Measurements from ENCODE around the gene RNF222. TPM values are rescaled to one million over a fixed set of nuclear protein-coding genes. Genes with fewer than 3 reads are reported as not detected.
A peak's percentile ranks its signal among the peaks of the same experiment; 100 is the strongest.

The RNF222 gene
- polyA plus RNA-seq, 1 experiment: not detected

DNA sequence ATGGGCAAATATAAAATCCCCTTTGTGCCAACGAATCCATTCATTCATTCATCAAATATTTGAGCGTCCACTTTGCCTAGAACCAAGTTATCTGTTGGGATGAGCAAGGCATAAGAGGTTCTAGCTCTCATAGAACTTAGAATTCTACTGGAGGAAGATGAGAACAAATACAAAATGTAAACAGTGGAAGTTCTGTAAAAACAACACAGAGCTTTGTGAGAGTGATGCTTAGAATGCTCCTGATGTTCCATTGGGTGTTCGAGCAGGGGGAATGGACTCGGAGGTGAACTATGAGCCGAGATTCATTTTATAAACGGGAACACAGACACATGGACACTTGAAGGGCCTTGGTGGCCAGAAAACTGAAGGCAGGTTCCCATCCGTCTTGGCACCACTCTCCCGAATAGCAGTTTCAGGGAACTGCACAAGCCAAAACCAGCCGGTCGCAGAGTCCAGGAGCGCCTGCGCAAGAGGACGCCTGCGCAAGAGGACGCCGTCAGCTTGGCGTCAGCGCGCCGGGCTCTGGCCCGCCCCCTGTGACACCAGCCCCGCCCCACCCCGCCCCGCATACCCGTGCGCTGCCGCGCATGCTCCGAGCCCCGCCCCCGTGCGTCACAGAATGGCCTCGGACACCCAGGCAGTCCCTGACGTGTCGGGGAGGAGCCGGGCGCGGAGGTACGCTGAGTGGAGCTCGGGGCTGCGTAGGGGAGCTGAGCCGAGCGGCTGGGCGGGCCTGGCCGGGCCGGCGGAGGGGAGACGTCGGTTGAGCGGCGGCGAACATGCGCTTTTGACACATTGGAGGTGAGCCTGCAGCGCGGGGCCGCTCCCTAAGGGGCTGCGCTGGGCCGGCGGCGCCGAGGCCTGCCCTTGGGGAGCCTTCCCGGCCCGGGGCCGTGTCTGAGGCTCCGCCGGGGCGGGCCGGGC lies 37.9 kb upstream of the RNF222 start, which contains the start of gene NDEL1:
Gene NDEL1 (plus strand): TSS at position 640 of the 924 bp plus-strand sequence. CDS start 8,388 bp downstream, outside the sequence.
- ChIA-PET CTCF (interaction anchor here (1.2 to 1.8 kb wide), 2 partner anchors 25 to 52 kb away, joined by 5 to 7 read pairs; no protein-coding TSS in a partner anchor), POLR2A (interaction anchor here (0.6 to 1.6 kb wide), 9 partner anchors 13 to 262 kb away, joined by 3 to 9 read pairs (median 4); no protein-coding TSS in a partner anchor)
- TF ChIP-seq, protein P1, sequence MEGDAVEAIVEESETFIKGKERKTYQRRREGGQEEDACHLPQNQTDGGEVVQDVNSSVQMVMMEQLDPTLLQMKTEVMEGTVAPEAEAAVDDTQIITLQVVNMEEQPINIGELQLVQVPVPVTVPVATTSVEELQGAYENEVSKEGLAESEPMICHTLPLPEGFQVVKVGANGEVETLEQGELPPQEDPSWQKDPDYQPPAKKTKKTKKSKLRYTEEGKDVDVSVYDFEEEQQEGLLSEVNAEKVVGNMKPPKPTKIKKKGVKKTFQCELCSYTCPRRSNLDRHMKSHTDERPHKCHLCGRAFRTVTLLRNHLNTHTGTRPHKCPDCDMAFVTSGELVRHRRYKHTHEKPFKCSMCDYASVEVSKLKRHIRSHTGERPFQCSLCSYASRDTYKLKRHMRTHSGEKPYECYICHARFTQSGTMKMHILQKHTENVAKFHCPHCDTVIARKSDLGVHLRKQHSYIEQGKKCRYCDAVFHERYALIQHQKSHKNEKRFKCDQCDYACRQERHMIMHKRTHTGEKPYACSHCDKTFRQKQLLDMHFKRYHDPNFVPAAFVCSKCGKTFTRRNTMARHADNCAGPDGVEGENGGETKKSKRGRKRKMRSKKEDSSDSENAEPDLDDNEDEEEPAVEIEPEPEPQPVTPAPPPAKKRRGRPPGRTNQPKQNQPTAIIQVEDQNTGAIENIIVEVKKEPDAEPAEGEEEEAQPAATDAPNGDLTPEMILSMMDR (IDR thresholded peaks at IDR 0.05; ENCODE audit: low read depth, low read length): no peak
- no peaks in the 10 kb centered on the region; the same call in 1 of the 2 replicates for H3K9me3 ChIP-seq (ENCODE audit: control insufficient read depth, insufficient read depth, low read length)
- H3K27me3 ChIP-seq (ENCODE audit: control insufficient read depth, insufficient read depth, low read length): no peaks in the 10 kb centered on the region
- peak within 1 kb of the TSS; percentile 98 for H3K27ac ChIP-seq (ENCODE audit: low read depth, low read length)
- DNase-seq (ENCODE audit: low read depth, low spot score): peak; percentile 95
- peak within 1 kb of the TSS; percentile 93 for H3K4me3 ChIP-seq (ENCODE audit: low read depth, low read length)

DNA sequence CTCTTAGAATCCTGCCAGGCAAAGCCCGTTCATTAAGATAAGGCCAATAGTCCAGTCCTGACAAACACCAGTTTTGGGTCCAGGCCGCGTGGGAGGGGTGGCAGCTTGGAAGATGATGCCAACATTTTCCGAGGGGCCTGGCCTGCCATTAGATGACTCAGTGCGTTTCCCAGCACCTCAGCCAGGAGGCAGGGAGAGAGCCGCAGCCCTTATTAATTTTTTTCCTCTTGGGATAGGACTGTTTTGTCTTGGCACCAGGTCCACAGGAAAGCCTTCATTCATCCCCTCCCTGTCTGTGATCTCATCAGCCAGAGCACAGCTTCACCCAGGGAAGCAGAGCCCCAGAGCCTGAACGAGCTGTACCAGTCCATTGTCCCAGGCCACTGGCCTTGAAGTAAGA lies 33.3 kb upstream of the RNF222 start:
- H3K27ac ChIP-seq (ENCODE audit: low read depth, low read length): no peak overlapping the region
- H3K27me3 ChIP-seq (ENCODE audit: control insufficient read depth, insufficient read depth, low read length): no peaks in the 10 kb centered on the region
- no peaks in the 10 kb centered on the region; the same call in 1 of the 2 replicates for H3K9me3 ChIP-seq (ENCODE audit: control insufficient read depth, insufficient read depth, low read length)
- ChIA-PET CTCF (interaction anchor here (0.7 to 0.9 kb wide), 2 partner anchors 10 to 21 kb away, joined by 3 to 4 read pairs; no protein-coding TSS in a partner anchor), POLR2A (no interaction called here)
- no peak for DNase-seq (ENCODE audit: low read depth, low spot score)
- H3K4me3 ChIP-seq (ENCODE audit: low read depth, low read length): no peak overlapping the region
- TF ChIP-seq, protein P1 (IDR thresholded peaks at IDR 0.05; ENCODE audit: low read depth, low read length): no peak

DNA sequence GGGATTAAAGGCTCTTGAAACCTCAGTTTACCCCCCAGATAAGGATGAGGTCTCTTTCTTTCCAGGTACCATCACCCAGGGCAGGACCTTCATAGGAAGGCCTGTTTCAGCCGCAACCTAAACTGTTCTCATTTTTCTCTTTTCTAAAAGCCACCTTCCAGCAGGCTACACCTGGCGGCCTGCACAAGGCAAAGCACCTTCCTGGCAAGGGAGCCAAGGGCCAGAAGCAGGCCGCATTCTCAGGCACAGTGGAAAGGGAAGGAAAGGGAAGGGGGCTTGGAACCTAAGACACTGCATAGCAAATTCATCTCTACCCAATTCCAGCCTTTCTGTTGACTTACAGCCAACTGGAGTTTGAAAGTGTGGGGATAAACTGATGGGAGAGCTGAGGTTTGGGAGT lies 29.2 kb upstream of the RNF222 start:
- POLR2A ChIA-PET: no interaction called here
- CTCF ChIA-PET: no interaction called here
- no peaks in the 10 kb centered on the region for H3K9me3 ChIP-seq (ENCODE audit: control insufficient read depth, insufficient read depth, low read length)

DNA sequence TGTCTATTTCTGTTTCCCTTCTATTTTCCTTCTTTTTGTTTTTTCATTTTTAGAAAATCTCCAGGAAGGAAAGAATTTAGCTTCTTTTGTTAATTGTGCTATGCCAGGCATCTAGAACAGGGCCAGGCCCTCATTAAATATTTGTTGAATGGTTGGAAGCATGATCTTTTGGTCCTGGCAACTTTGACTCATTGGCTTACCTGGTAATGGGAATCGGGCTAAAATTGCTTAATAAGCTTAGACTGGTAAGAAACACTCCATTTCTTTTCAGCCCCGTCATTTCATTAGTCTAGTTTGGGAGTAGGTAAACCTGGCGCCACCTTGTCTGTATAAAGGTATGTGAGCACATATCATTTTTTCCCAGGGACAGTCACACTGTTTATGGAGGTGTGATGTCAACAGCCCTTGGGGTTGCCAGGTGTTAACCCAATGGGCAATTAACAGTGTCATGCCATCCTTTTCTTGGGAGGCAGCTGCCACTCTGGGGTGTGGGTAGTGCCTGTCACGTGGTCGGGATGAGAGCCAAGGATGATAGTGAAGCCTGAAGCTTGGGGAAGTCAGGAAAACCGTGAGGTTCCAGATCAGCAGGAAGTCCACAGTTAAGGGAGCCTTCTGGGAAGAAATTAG lies 28.6 kb upstream of the RNF222 start:
- TF ChIP-seq, protein P1 (IDR thresholded peaks at IDR 0.05; ENCODE audit: low read depth, low read length): no peak
- Histone ChIP-seq H3K27me3 (ENCODE audit: control insufficient read depth, insufficient read depth, low read length) (peaks cover 15% of the 10 kb centered on the region), H3K4me3 (ENCODE audit: low read depth, low read length) (no peak overlapping the region), H3K9me3 (ENCODE audit: control insufficient read depth, insufficient read depth, low read length) (no peaks in the 10 kb centered on the region), H3K27ac (ENCODE audit: low read depth, low read length) (no peak overlapping the region)
- no peak for DNase-seq (ENCODE audit: low read depth, low spot score)
- POLR2A ChIA-PET: no interaction called here
- CTCF ChIA-PET: no interaction called here

More for the DNA sequence above, 29.2 kb upstream of the RNF222 start:
- Histone ChIP-seq H3K27me3 (ENCODE audit: control insufficient read depth, insufficient read depth, low read length) (peaks cover 15% of the 10 kb centered on the region), H3K4me3 (ENCODE audit: low read depth, low read length) (no peak overlapping the region), H3K27ac (ENCODE audit: low read depth, low read length) (no peak overlapping the region)
- TF ChIP-seq, protein P1 (IDR thresholded peaks at IDR 0.05; ENCODE audit: low read depth, low read length): no peak
- no peak for DNase-seq (ENCODE audit: low read depth, low spot score)

All from AG04450 (cell line).